Activated T-helper 2 cell treated with anti-CD3 and anti-CD28 coated beads, Interferon-gamma antibody, Interleukin-2, Interleukin-4, amounts not matched to agents 10 μg/mL and 5 μg/mL and 100 μg/mL, durations not matched to agents 14 hours and 24 hours and 36 hours (primary cell): ENCODE results near the gene LMX1B. TPM values are rescaled to one million over a fixed set of nuclear protein-coding genes. Genes with fewer than 3 reads are reported as not detected.
"Not testable (repeated sequence)": the region's sequence is repeated elsewhere in the genome, so short reads cannot be mapped to it uniquely, and the experiment has no call there.

Experiments
- DNase-seq: peaks from one replicate; pipeline ENCODE4 v3.0.0; 2021; ENCODE audit warnings: low spot score
- H3K27ac Mint-ChIP-seq: one replicate; pipeline ENCODE4 v1.8.0; 2021; ENCODE audit warnings: mixed read lengths
- H3K27me3 Mint-ChIP-seq: one replicate; pipeline ENCODE4 v1.8.0; 2021; ENCODE audit warnings: low read depth, mixed read lengths
- H3K36me3 Mint-ChIP-seq: one replicate; pipeline ENCODE4 v1.8.0; 2021; ENCODE audit warnings: low read depth, mixed read lengths
- H3K4me1 Mint-ChIP-seq: one replicate; pipeline ENCODE4 v1.8.0; 2021; ENCODE audit warnings: low read depth, mixed read lengths
- H3K4me3 Mint-ChIP-seq: one replicate; pipeline ENCODE4 v1.8.0; 2021; ENCODE audit warnings: low read depth, mild to moderate bottlenecking, moderate library complexity, mixed read lengths
- H3K9me3 Mint-ChIP-seq: one replicate; pipeline ENCODE4 v1.8.0; 2021; ENCODE audit warnings: mixed read lengths
- intact Hi-C: fragments of 100-400 bp; cut with micrococcal nuclease; formaldehyde crosslinking; loops from one replicate; pipeline ENCODE4 v1.15.1; 2023
- total RNA-seq: library from RNA; stranded (reverse); gene quantifications from 2 replicates; pipeline ENCODE4 v1.2.3, GENCODE V29; 2022

LMX1B gene
- total RNA-seq, 1 donor from 2014 or later, result not detected

GRCh38 chr9:126649477-126649876 lies 35.7 kb downstream of the LMX1B start:
- intact Hi-C loops, result no loop called here
- DNase-seq, result no peak
- Mint-ChIP-seq H3K36me3 (no peaks in the 10 kb centered on the region), H3K4me3 (no peak overlapping the region), H3K27ac (no peak overlapping the region), H3K4me1 (no peaks in the 10 kb centered on the region), H3K9me3 (no peaks in the 10 kb centered on the region), H3K27me3 (peaks cover 67% of the 10 kb centered on the region)

DNA sequence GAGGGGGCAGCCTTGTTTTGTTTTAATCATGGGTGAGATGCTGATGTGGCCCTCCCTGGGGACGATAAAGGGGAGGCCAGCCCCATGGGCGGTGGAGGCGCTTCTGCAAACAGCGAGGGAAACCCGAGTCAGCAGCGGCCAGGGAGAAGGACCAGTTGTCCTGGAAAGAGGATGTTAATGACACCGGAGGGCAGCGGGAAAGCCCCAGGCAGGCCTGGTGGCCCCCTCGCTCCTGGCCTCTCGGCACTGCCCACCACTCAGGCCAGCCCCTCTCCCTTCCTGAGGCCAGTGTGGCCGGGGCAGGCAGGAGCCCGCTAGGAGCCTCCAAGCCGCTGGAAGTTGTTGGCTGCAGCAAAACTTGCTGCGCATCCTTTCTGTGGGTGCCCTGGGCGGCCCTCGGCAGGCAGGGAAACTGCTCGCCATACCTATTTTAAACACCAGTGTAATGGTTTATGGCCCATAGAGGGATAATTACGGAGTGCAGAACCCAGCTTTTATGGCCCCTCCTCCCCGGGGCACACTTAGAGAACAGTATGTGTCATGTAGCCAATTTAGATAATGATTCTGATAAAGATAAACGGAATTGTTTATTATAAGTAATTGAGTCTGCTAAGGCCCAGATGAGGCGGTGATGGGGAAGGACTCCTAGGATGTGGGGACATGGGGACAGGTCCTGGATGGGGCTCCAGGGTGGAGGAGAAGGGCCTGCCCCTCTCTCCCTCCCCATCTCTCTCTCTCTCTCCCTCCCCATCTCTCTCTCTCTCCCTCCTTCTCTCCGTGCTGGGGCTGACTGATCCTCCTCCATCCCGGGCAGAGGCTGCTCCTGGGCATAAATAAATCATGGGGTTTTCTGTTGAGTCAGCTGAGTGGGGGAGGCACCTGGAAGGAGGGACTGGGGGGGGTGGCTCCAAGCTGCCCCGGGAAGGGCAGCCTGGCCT lies 36.9 kb downstream of the LMX1B start:
- H3K27ac Mint-ChIP-seq, result no peak overlapping the region
- peaks cover 66% of the 10 kb centered on the region for H3K27me3 Mint-ChIP-seq
- no peaks in the 10 kb centered on the region for H3K36me3 Mint-ChIP-seq
- H3K9me3 Mint-ChIP-seq, result no peaks in the 10 kb centered on the region
- H3K4me1 Mint-ChIP-seq, result no peaks in the 10 kb centered on the region
- DNase-seq, result no peak
- intact Hi-C loops, result no loop called here
- no peak overlapping the region for H3K4me3 Mint-ChIP-seq

DNA sequence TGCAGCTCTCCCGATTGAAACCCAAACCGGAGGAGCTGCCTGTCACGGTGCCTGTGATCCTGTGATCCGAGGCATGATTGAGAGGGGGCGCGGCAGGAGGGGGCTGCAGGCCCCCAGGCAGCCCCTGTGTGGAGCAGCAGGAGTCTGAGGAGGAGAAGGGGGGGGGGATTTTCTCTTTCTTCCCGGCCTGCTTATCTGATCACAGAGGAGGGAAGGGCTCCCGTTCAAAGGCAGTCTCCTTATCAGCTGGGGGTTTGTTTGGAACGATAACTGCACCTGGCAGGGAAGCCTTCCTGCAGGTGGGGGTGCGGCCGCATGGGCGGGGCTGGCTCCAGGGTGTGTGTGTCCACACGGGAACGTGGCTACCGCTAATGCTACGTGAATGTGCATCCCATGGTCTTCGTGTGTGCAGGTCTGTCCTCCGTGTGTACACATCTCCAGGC lies 38.4 kb downstream of the LMX1B start:
- Mint-ChIP-seq H3K9me3 (no peaks in the 10 kb centered on the region), H3K4me1 (no peaks in the 10 kb centered on the region), H3K4me3 (no peak overlapping the region), H3K27me3 (peaks cover 60% of the 10 kb centered on the region), H3K36me3 (no peaks in the 10 kb centered on the region), H3K27ac (no peak overlapping the region)
- intact Hi-C loops, result no loop called here
- no peak for DNase-seq

GRCh38 chr9:126654124-126654523 lies 40.4 kb downstream of the LMX1B start:
- H3K4me1 Mint-ChIP-seq, result no peaks in the 10 kb centered on the region
- no peaks in the 10 kb centered on the region for H3K9me3 Mint-ChIP-seq
- intact Hi-C loops, result no loop called here
- no peak overlapping the region for H3K27ac Mint-ChIP-seq
- H3K4me3 Mint-ChIP-seq, result no peak overlapping the region
- no peaks in the 10 kb centered on the region for H3K36me3 Mint-ChIP-seq
- peaks cover 50% of the 10 kb centered on the region for H3K27me3 Mint-ChIP-seq
- DNase-seq, result no peak

DNA sequence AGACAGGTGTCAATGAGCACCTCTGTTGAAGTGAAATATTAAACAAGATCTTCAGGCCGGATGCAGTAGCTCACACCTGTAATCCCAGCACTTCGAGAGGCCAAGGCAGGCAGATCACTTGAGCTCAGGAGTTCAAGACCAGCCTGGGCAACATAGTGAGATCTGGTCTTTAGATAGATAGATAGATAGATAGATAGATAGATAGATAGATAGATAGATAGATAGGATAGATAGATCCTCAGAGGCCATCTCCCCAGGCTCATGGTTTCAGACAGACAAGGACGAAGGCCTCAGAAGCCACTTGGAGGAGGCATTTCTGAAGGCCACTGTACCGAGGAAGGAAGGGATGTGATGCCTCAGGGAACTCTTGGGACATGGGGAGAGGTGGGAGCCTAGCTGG lies 42.5 kb downstream of the LMX1B start:
- H3K27ac Mint-ChIP-seq, DNase-seq, intact Hi-C loops, H3K4me3 Mint-ChIP-seq, H3K36me3 Mint-ChIP-seq, H3K4me1 Mint-ChIP-seq, H3K9me3 Mint-ChIP-seq: not testable (repeated sequence)
- peaks cover 36% of the 10 kb centered on the region for H3K27me3 Mint-ChIP-seq

GRCh38 chr9:126658201-126658825 lies 44.6 kb downstream of the LMX1B start:
- Mint-ChIP-seq H3K4me1 (no peaks in the 10 kb centered on the region), H3K4me3 (no peak overlapping the region), H3K27ac (no peak overlapping the region), H3K9me3 (no peaks in the 10 kb centered on the region), H3K36me3 (no peaks in the 10 kb centered on the region), H3K27me3 (peaks cover 23% of the 10 kb centered on the region)
- no peak for DNase-seq
- intact Hi-C loops, result no loop called here

GRCh38 chr9:126658956-126659555 lies 45.3 kb downstream of the LMX1B start:
- intact Hi-C loops, result no loop called here
- H3K27ac Mint-ChIP-seq, result no peak overlapping the region
- H3K9me3 Mint-ChIP-seq, result no peaks in the 10 kb centered on the region
- no peak overlapping the region for H3K4me3 Mint-ChIP-seq
- peaks cover 17% of the 10 kb centered on the region for H3K27me3 Mint-ChIP-seq
- no peaks in the 10 kb centered on the region for H3K4me1 Mint-ChIP-seq
- no peak for DNase-seq
- no peaks in the 10 kb centered on the region for H3K36me3 Mint-ChIP-seq

DNA sequence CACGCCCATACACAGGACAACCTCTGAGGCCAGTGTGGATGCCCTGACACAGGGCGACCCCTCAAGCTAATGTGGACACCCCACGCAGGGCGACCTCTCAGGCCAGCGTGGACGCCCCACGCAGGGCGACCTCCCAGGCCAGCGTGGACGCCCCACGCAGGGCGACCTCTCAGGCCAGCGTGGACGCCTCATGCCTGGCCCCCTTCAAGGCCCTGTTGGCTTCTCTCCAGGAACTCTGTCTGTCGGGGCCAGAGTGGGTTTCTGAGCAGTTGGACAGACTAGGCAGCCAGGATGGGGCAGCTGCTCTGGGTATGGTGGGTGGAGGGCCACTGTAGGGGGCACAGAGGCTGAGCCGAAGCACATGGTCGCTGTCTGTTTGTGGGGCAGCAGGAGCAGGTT lies 47.4 kb downstream of the LMX1B start:
- Mint-ChIP-seq H3K36me3 (no peaks in the 10 kb centered on the region), H3K27ac (no peak overlapping the region), H3K27me3 (peaks cover 27% of the 10 kb centered on the region), H3K4me1 (no peaks in the 10 kb centered on the region), H3K9me3 (no peaks in the 10 kb centered on the region), H3K4me3 (no peak overlapping the region)
- intact Hi-C loops, result no loop called here
- no peak for DNase-seq

- intact Hi-C loops, result no loop called here
- H3K9me3 Mint-ChIP-seq, result no peaks in the 10 kb centered on the region
- no peaks in the 10 kb centered on the region for H3K36me3 Mint-ChIP-seq
- no peak overlapping the region for H3K27ac Mint-ChIP-seq
- DNase-seq, result no peak
- no peak overlapping the region for H3K4me3 Mint-ChIP-seq
- peaks cover 33% of the 10 kb centered on the region for H3K27me3 Mint-ChIP-seq
- no peaks in the 10 kb centered on the region for H3K4me1 Mint-ChIP-seq
Observed at GRCh38 chr9:126661521-126662251, 48.0 kb downstream of the LMX1B start.

GRCh38 chr9:126663661-126664072 lies 49.9 kb downstream of the LMX1B start:
- Mint-ChIP-seq H3K4me3 (no peak overlapping the region), H3K27ac (no peak overlapping the region), H3K9me3 (no peaks in the 10 kb centered on the region), H3K27me3 (peaks cover 25% of the 10 kb centered on the region), H3K4me1 (no peaks in the 10 kb centered on the region), H3K36me3 (no peaks in the 10 kb centered on the region)
- no peak for DNase-seq
- intact Hi-C loops, result no loop called here

DNA sequence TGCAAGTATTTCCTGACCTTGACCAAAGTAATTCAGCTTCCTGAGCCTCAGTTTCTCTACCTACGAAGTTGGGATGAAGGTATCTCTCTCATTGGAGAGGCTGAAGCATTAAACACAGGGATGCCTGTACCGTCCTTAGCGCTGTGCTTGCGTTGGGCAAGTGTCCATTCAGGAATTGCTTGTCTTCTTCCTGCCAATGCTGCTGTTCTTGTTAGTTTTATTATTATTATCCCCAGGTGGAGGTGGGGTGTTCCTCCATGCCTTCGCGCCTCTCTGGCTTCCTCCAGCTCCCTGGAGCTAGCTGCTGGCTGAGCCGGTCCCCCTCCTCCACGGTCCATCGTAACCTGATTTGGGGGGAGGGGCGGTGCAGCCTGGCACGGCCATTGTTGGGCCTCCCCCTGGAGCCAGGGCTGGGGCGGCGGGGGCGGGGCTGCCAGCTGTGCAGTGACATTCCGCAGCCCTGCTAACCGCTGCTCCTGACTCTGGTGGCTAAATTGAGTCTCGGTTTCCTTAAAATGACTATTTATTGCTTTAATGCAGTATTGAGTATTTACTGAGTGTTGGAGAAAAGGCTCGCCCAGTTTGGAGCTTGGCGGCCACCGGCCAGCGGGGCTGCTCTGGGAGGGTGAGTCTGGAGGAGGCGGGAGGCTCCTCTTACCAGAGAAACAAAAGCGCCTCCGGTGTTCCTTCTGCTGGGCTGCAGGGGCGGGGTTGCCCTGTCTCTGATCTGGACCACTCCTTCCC lies 51.3 kb downstream of the LMX1B start:
- Mint-ChIP-seq H3K27ac (no peak overlapping the region), H3K4me1 (no peaks in the 10 kb centered on the region), H3K36me3 (no peaks in the 10 kb centered on the region), H3K9me3 (no peaks in the 10 kb centered on the region), H3K27me3 (peaks cover 22% of the 10 kb centered on the region), H3K4me3 (no peak overlapping the region)
- no peak for DNase-seq
- intact Hi-C loops, result no loop called here

DNA sequence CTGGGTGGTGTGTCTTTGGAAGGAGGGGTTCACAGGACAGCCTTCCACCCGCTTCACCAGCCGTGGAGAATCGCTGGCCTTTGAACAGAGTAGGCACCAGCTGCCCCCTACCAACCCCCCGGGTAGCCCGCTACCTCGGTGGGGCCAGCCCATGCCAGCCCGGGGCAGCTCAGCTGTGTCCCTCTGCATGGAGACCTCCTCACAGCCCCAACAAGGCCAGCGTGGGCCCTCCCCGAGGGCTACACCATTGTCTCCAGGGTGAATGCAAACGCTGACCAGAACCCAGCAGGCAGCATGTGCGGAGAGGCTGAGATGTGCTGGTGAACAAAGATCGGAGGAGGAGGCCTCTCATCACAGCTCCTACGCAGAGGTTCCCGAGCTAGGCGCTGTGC lies 51.9 kb downstream of the LMX1B start:
- H3K4me3 Mint-ChIP-seq, result no peak overlapping the region
- no peak overlapping the region for H3K27ac Mint-ChIP-seq
- intact Hi-C loops, result no loop called here
- no peak for DNase-seq
- peaks cover 22% of the 10 kb centered on the region for H3K27me3 Mint-ChIP-seq
- H3K36me3 Mint-ChIP-seq, result no peaks in the 10 kb centered on the region
- no peaks in the 10 kb centered on the region for H3K9me3 Mint-ChIP-seq
- H3K4me1 Mint-ChIP-seq, result no peaks in the 10 kb centered on the region
